BJ (cell line): ENCODE measurements around the gene CLNK. TPM values are rescaled to one million over a fixed set of nuclear protein-coding genes. Genes with fewer than 3 reads are reported as not detected.
"Not testable (repeated sequence)": the region's sequence is repeated elsewhere in the genome, so short reads cannot be mapped to it uniquely, and the experiment has no call there.

Source experiments
- CTCF ChIA-PET: fragments of 350-600 bp; formaldehyde crosslinking; extraction: SDS; loops from one replicate; lab custom pipeline; 2021; ENCODE audit warnings: antibody characterized with exemption, inconsistent platforms; lab: Yijun Ruan, JAX
- POLR2A ChIA-PET: fragments of 300-600 bp; sonication (Branson Sonifier 250); formaldehyde crosslinking; extraction: SDS; loops from one replicate; lab custom pipeline; 2021; ENCODE audit warnings: antibody characterized with exemption; lab: Charles Lee
- DNase-seq: peaks from one replicate; pipeline ENCODE4 v3.0.0-alpha.2; 2011; ENCODE audit warnings: low read depth
- H3K27me3 ChIP-seq: 2 replicates; pipeline ENCODE4 v1.6.0; 2011; ENCODE audit warnings: low read length; ENCODE audit not compliant: control insufficient read depth, insufficient read depth
- H3K36me3 ChIP-seq: 2 replicates; pipeline ENCODE4 v1.5.1; 2011; ENCODE audit warnings: low read length; ENCODE audit not compliant: control insufficient read depth, insufficient read depth
- H3K4me3 ChIP-seq: 2 replicates; pipeline ENCODE4 v1.5.1; 2011; ENCODE audit warnings: low read depth, mild to moderate bottlenecking, control low read depth, low read length
- CTCF ChIP-seq: IDR thresholded peaks from 2 replicates; pipeline ENCODE4 v1.5.1; 2011; ENCODE audit warnings: low read depth, mild to moderate bottlenecking, control low read depth, inconsistent platforms, low read length, moderate library complexity; ENCODE audit not compliant: insufficient read depth
- polyA plus RNA-seq: library from polyadenylated mRNA; depleted of rRNA; stranded (reverse); fragments of >200 nt; gene quantifications from 2 replicates; pipeline ENCODE4 v1.2.3, GENCODE V29; 2011

Gene CLNK
- polyA plus RNA-seq, 1 experiment: not detected

GRCh38 chr4:10575414-10575813 is 109.2 kb downstream of the CLNK start:
- ChIA-PET CTCF (no interaction called here), POLR2A (no interaction called here)
- Histone ChIP-seq H3K36me3 (no peaks in the 10 kb centered on the region), H3K27me3 (no peaks in the 10 kb centered on the region), H3K4me3 (no peak overlapping the region)
- no peak for DNase-seq
- TF ChIP-seq CTCF: no peak

GRCh38 chr4:10574553-10574952 is 110.0 kb downstream of the CLNK start:
- H3K4me3 ChIP-seq, CTCF ChIA-PET, H3K27me3 ChIP-seq, DNase-seq, H3K36me3 ChIP-seq, POLR2A ChIA-PET: not testable (repeated sequence)

GRCh38 chr4:10571909-10572308 is 112.7 kb downstream of the CLNK start:
- no peak overlapping the region for H3K4me3 ChIP-seq
- no peak for DNase-seq

GRCh38 chr4:10569491-10569890 is 115.1 kb downstream of the CLNK start:
- no peak for DNase-seq
- TF ChIP-seq CTCF: no peak
- ChIA-PET POLR2A (no interaction called here), CTCF (no interaction called here)
- Histone ChIP-seq H3K27me3 (no peaks in the 10 kb centered on the region), H3K4me3 (no peak overlapping the region), H3K36me3 (no peaks in the 10 kb centered on the region)

More at GRCh38 chr4:10571909-10572308, 112.7 kb downstream of the CLNK start:
- Histone ChIP-seq H3K27me3 (no peaks in the 10 kb centered on the region), H3K36me3 (no peaks in the 10 kb centered on the region)
- CTCF ChIA-PET: no interaction called here
- no peak for TF ChIP-seq CTCF
- POLR2A ChIA-PET: no interaction called here

- Histone ChIP-seq H3K36me3 (no peaks in the 10 kb centered on the region), H3K27me3 (no peaks in the 10 kb centered on the region), H3K4me3 (no peak overlapping the region)
- no peak for TF ChIP-seq CTCF
- no peak for DNase-seq
- ChIA-PET CTCF (no interaction called here), POLR2A (no interaction called here)
Measured at GRCh38 chr4:10567766-10568165, 116.8 kb downstream of the CLNK start.

- CTCF ChIA-PET: interaction anchor here (0.7 to 1.6 kb wide), 2 partner anchors 10 to 16 kb away, joined by 3 to 6 read pairs; no protein-coding TSS in a partner anchor
Measured at GRCh38 chr4:10565166-10565780, 119.3 kb downstream of the CLNK start.

More at GRCh38 chr4:10565166-10565780, 119.3 kb downstream of the CLNK start:
- no peak for TF ChIP-seq CTCF
- no peak overlapping the region for H3K4me3 ChIP-seq
- H3K36me3 ChIP-seq: no peaks in the 10 kb centered on the region
- DNase-seq: no peak
- H3K27me3 ChIP-seq: no peaks in the 10 kb centered on the region
- POLR2A ChIA-PET: no interaction called here
